MCF 10A (cell line): ENCODE data around the gene ACSM2A. TPM values are rescaled to one million over a fixed set of nuclear protein-coding genes. Genes with fewer than 3 reads are reported as not detected.

Experiments used
- BruUV-seq: library from RNA; stranded (reverse); fragments of 400-500 nt; replicated peaks from 2 replicates; lab custom pipeline; 2021; lab: Mats Ljungman, UMichigan
- CTCF ChIA-PET: fragments of 300-600 bp; sonication (Branson Sonifier 250); formaldehyde crosslinking; extraction: SDS; loops from one replicate; lab custom pipeline; 2021; ENCODE audit warnings: antibody characterized with exemption, inconsistent platforms; lab: Yijun Ruan, JAX
- POLR2A ChIA-PET: fragments of 300-600, 350-650 bp; sonication (Branson Sonifier 250); formaldehyde crosslinking; extraction: SDS; loops from one replicate; lab custom pipeline; 2020; ENCODE audit warnings: antibody characterized with exemption, inconsistent platforms; lab: Yijun Ruan, JAX
- DNase-seq: peaks from one replicate; pipeline ENCODE4 v3.0.0-alpha.2; 2018; ENCODE audit not compliant: unreplicated experiment
- H3K27ac Mint-ChIP-seq: one replicate; pipeline ENCODE4 v1.8.0; 2022; ENCODE audit warnings: mild to moderate bottlenecking, low read depth, mixed read lengths; ENCODE audit not compliant: unreplicated experiment
- H3K27me3 Mint-ChIP-seq: one replicate; pipeline ENCODE4 v1.8.0; 2022; ENCODE audit warnings: mixed read lengths; ENCODE audit not compliant: insufficient read depth, unreplicated experiment
- H3K36me3 Mint-ChIP-seq: one replicate; pipeline ENCODE4 v1.8.0; 2022; ENCODE audit warnings: mild to moderate bottlenecking, moderate library complexity, mixed read lengths; ENCODE audit not compliant: insufficient read depth, unreplicated experiment
- H3K4me1 Mint-ChIP-seq: one replicate; pipeline ENCODE4 v1.8.0; 2022; ENCODE audit warnings: mixed read lengths; ENCODE audit not compliant: insufficient read depth, unreplicated experiment
- H3K4me3 Mint-ChIP-seq: one replicate; pipeline ENCODE4 v1.8.0; 2022; ENCODE audit warnings: mild to moderate bottlenecking, moderate library complexity, mixed read lengths; ENCODE audit not compliant: unreplicated experiment
- H3K9me3 Mint-ChIP-seq: one replicate; pipeline ENCODE4 v1.8.0; 2022; ENCODE audit warnings: mixed read lengths; ENCODE audit not compliant: unreplicated experiment
- CTCF ChIP-seq: fragments of 200-600 bp; IDR thresholded peaks from one replicate; pipeline ENCODE4 v1.8.0; 2022; ENCODE audit warnings: antibody characterized with exemption, mild to moderate bottlenecking; ENCODE audit not compliant: unreplicated experiment
- intact Hi-C: fragments of 100-400 bp; cut with micrococcal nuclease; formaldehyde crosslinking; loops from 2 replicates; pipeline ENCODE4 v1.14.1; 2022
- total RNA-seq: library from RNA; stranded (reverse); gene quantifications from 2 replicates; pipeline ENCODE4 v1.2.3, GENCODE V29; 2022

Gene ACSM2A
- total RNA-seq, 1 experiment from 2014 or later = not detected

- intact Hi-C loops = no loop called here
- POLR2A ChIA-PET = no interaction called here
- CTCF ChIA-PET = no interaction called here
- Mint-ChIP-seq H3K4me3 (no peak overlapping the region), H3K27me3 (no peaks in the 10 kb centered on the region), H3K4me1 (no peaks in the 10 kb centered on the region), H3K9me3 (peaks cover 9% of the 10 kb centered on the region), H3K36me3 (peaks cover 6% of the 10 kb centered on the region), H3K27ac (no peak overlapping the region)
- no TSS peak for BruUV-seq
- TF ChIP-seq CTCF = no peak
- no peak for DNase-seq
Observed at GRCh38 chr16:20504418-20504817, 53.1 kb downstream of the ACSM2A start.

GRCh38 chr16:20507280-20507679 is 56.0 kb downstream of the ACSM2A start:
- H3K36me3 Mint-ChIP-seq = peaks cover 6% of the 10 kb centered on the region
- TF ChIP-seq CTCF = no peak
- BruUV-seq = no TSS peak
- H3K4me1 Mint-ChIP-seq = no peaks in the 10 kb centered on the region
- CTCF ChIA-PET = no interaction called here
- DNase-seq = no peak
- no peak overlapping the region for H3K27ac Mint-ChIP-seq
- no peaks in the 10 kb centered on the region for H3K27me3 Mint-ChIP-seq
- intact Hi-C loops = no loop called here
- POLR2A ChIA-PET = no interaction called here
- H3K9me3 Mint-ChIP-seq = peaks cover 9% of the 10 kb centered on the region
- no peak overlapping the region for H3K4me3 Mint-ChIP-seq

GRCh38 chr16:20510323-20510722 is 59.0 kb downstream of the ACSM2A start:
- no peak for DNase-seq
- no peak for TF ChIP-seq CTCF
- H3K27me3 Mint-ChIP-seq = peaks cover 14% of the 10 kb centered on the region
- POLR2A ChIA-PET = no interaction called here
- no peaks in the 10 kb centered on the region for H3K4me1 Mint-ChIP-seq
- no TSS peak for BruUV-seq
- intact Hi-C loops = no loop called here
- H3K4me3 Mint-ChIP-seq = no peak overlapping the region
- CTCF ChIA-PET = no interaction called here
- no peaks in the 10 kb centered on the region for H3K36me3 Mint-ChIP-seq
- H3K9me3 Mint-ChIP-seq = peaks cover 9% of the 10 kb centered on the region
- H3K27ac Mint-ChIP-seq = no peak overlapping the region

- H3K27ac Mint-ChIP-seq = no peak overlapping the region
- no peak overlapping the region for H3K4me3 Mint-ChIP-seq
- POLR2A ChIA-PET = no interaction called here
- no peaks in the 10 kb centered on the region for H3K4me1 Mint-ChIP-seq
- DNase-seq = no peak
- peaks cover 7% of the 10 kb centered on the region for H3K9me3 Mint-ChIP-seq
- CTCF ChIA-PET = no interaction called here
- BruUV-seq = no TSS peak
- no peak for TF ChIP-seq CTCF
- no peaks in the 10 kb centered on the region for H3K36me3 Mint-ChIP-seq
- intact Hi-C loops = no loop called here
- H3K27me3 Mint-ChIP-seq = peaks cover 14% of the 10 kb centered on the region
Observed at GRCh38 chr16:20515688-20516090, 64.4 kb downstream of the ACSM2A start.
